ENCODE data around the gene SUMF1. TPM values are rescaled to one million over a fixed set of nuclear protein-coding genes. Genes with fewer than 3 reads are reported as not detected.

The SUMF1 gene
- polyA plus RNA-seq, 3 donors, result 25.7 to 80.4 (median 74.2) TPM

DNA sequence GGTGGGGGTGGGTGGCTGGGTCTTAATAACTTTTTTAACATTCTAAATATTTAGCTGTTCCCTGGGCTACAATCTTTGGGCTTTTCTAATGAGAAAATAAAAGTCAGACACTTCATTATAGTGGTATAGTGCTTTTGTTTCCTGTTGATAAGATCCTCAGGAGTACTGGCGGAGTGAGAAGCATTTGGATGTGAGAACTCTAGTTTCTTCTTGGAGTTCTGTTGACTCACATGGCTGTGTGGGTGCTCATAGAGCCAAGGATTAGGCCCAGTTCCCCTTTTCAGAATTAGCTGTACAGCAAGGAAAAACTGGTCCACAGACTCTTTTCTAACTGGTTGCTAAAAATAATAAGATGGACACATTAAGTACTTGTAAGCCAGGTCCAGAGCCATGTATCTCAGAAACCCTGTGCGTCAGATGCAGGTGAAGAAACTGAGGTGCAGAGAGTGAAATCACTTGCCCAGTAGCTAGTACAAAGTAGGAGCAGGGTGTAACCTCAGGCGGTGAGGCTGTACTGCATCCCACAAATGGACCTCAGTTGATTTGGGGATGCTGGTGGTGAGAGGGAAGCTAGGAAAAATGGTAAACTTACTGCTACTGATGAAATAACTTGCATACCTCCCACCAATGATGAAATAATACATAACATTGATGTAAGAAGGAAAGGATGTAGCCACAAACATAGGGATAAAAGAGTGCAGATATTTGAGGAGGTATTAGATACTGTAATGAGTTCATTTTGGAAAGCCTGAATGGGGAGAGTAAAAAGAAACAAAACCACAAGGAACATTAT, 28.4 kb upstream of the SUMF1 start:
- Histone ChIP-seq H3K9me3 (replicated peaks in 1 of 2; ENCODE audit: control insufficient read depth in 1 of 2, insufficient read depth in 1 of 2, low read length in 2 of 2) (no peaks in the 10 kb centered on the region), H3K27me3 (ENCODE audit: control insufficient read depth in 2 of 2, insufficient read depth in 2 of 2, low read length in 2 of 2) (peaks cover 0 to 4% of the 10 kb centered on the region in 2 donors), H3K36me3 (replicated peaks in 1 of 2; ENCODE audit: control insufficient read depth in 1 of 2, insufficient read depth in 2 of 2, low read length in 2 of 2) (peaks cover 9 to 32% of the 10 kb centered on the region in 2 donors), H3K79me2 (ENCODE audit: insufficient read depth, low read length) (peaks cover 66% of the 10 kb centered on the region), H2AFZ (ENCODE audit: insufficient read depth, low read depth, low read length, poor library complexity, severe bottlenecking) (no peak overlapping the region), H3K4me2 (replicated peaks; ENCODE audit: extremely low read depth, low read length, poor library complexity, severe bottlenecking) (peak overlapping the region; percentile 98), H3K4me1 (ENCODE audit: control insufficient read depth in 1 of 2, insufficient read depth in 2 of 2, low read length in 2 of 2) (peaks cover 37 to 51% of the 10 kb centered on the region in 2 donors), H4K20me1 (ENCODE audit: insufficient read depth, low read length) (no peaks in the 10 kb centered on the region), H3K4me3 (replicated peaks in 1 of 3; ENCODE audit: low read depth in 2 of 3, low read length in 3 of 3) (peak overlapping the region; percentile 47 to 94 (median 67)), H3K9ac (ENCODE audit: insufficient read depth, low read length, poor library complexity, severe bottlenecking) (no peak overlapping the region), H3K27ac (ENCODE audit: low read depth in 1 of 2, low read length in 2 of 2) (peak overlapping the region in 1 of 2 donors; percentile 82)
- H3K27ac Mint-ChIP-seq, result peak overlapping the region; percentile 80 to 92 (median 86)
- H3K4me1 Mint-ChIP-seq, result peaks cover 53% of the 10 kb centered on the region
- no peaks in the 10 kb centered on the region for H3K9me3 Mint-ChIP-seq
- peaks cover 34 to 40% of the 10 kb centered on the region in 2 donors for H3K36me3 Mint-ChIP-seq
- peak overlapping the region; percentile 93 to 96 for H3K4me3 Mint-ChIP-seq
- peak in 2 of 3 donors; percentile 71 to 75 for DNase-seq
- H3K27me3 Mint-ChIP-seq (ENCODE audit: low read depth in 3 of 3), result peaks cover 3 to 5% (median 5%) of the 10 kb centered on the region in 3 donors
- intact Hi-C loops (cut with micrococcal nuclease), result loop anchor here in 1 of 2 donors (10.0 kb wide), 1 partner anchor 489 kb away; no protein-coding TSS in a partner anchor
- TF ChIP-seq, protein P1, sequence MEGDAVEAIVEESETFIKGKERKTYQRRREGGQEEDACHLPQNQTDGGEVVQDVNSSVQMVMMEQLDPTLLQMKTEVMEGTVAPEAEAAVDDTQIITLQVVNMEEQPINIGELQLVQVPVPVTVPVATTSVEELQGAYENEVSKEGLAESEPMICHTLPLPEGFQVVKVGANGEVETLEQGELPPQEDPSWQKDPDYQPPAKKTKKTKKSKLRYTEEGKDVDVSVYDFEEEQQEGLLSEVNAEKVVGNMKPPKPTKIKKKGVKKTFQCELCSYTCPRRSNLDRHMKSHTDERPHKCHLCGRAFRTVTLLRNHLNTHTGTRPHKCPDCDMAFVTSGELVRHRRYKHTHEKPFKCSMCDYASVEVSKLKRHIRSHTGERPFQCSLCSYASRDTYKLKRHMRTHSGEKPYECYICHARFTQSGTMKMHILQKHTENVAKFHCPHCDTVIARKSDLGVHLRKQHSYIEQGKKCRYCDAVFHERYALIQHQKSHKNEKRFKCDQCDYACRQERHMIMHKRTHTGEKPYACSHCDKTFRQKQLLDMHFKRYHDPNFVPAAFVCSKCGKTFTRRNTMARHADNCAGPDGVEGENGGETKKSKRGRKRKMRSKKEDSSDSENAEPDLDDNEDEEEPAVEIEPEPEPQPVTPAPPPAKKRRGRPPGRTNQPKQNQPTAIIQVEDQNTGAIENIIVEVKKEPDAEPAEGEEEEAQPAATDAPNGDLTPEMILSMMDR (IDR thresholded peaks at IDR 0.05), result no peak
- 0% methylated on average over 1 of the region's 3 CpGs for WGBS (ENCODE audit: insufficient coverage)

DNA sequence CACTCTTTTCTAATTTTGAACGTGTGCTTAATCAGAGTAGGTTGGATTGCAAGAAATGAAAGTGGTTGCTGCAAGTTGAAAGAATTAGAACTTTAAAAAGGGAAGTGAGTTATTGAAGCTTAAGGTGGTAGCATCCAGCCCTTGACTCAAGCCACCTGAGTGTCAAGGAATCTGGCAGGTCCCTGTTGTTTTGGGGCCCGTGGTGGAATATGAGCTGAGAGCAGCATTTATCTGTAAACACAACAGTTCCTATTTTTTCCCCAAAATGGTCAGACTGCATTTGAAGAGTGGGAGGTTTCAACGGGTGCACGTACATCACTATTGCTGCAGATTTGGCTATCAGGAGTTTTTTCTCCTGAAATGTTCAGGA, 27.8 kb upstream of the SUMF1 start:
- Histone ChIP-seq H3K9ac (ENCODE audit: insufficient read depth, low read length, poor library complexity, severe bottlenecking) (no peak overlapping the region), H2AFZ (ENCODE audit: insufficient read depth, low read depth, low read length, poor library complexity, severe bottlenecking) (peak overlapping the region; percentile 85), H3K27me3 (ENCODE audit: control insufficient read depth in 2 of 2, insufficient read depth in 2 of 2, low read length in 2 of 2) (peaks cover 0 to 4% of the 10 kb centered on the region in 2 donors), H3K79me2 (ENCODE audit: insufficient read depth, low read length) (peaks cover 63% of the 10 kb centered on the region), H4K20me1 (ENCODE audit: insufficient read depth, low read length) (no peaks in the 10 kb centered on the region), H3K4me2 (replicated peaks; ENCODE audit: extremely low read depth, low read length, poor library complexity, severe bottlenecking) (peak overlapping the region; percentile 98), H3K9me3 (replicated peaks in 1 of 2; ENCODE audit: control insufficient read depth in 1 of 2, insufficient read depth in 1 of 2, low read length in 2 of 2) (no peaks in the 10 kb centered on the region), H3K4me3 (replicated peaks in 1 of 3; ENCODE audit: low read depth in 2 of 3, low read length in 3 of 3) (peak overlapping the region; percentile 47 to 94 (median 67)), H3K36me3 (replicated peaks in 1 of 2; ENCODE audit: control insufficient read depth in 1 of 2, insufficient read depth in 2 of 2, low read length in 2 of 2) (peaks cover 7 to 26% of the 10 kb centered on the region in 2 donors), H3K27ac (ENCODE audit: low read depth in 1 of 2, low read length in 2 of 2) (peak overlapping the region in 1 of 2 donors; percentile 82), H3K4me1 (ENCODE audit: control insufficient read depth in 1 of 2, insufficient read depth in 2 of 2, low read length in 2 of 2) (peaks cover 37 to 51% of the 10 kb centered on the region in 2 donors)
- intact Hi-C loops (cut with micrococcal nuclease), result loop anchor here in 1 of 2 donors (5.0 to 10.0 kb wide), 2 partner anchors 43 to 490 kb away; no protein-coding TSS in a partner anchor
- peak in 1 of 3 donors; percentile 26 for DNase-seq
- Mint-ChIP-seq H3K9me3 (no peaks in the 10 kb centered on the region), H3K4me3 (peak overlapping the region; percentile 93 to 96), H3K27ac (peak overlapping the region; percentile 80 to 92 (median 86)), H3K27me3 (ENCODE audit: low read depth in 3 of 3) (peaks cover 3 to 5% (median 5%) of the 10 kb centered on the region in 3 donors), H3K4me1 (peaks cover 52% of the 10 kb centered on the region), H3K36me3 (peaks cover 29 to 34% of the 10 kb centered on the region in 2 donors)
- no CpG with 5 or more reads among the region's 4 CpGs for WGBS (ENCODE audit: insufficient coverage)
- TF ChIP-seq, protein P1 (IDR thresholded peaks at IDR 0.05), result no peak
